GM10266 (cell line): ENCODE data around the gene ZCCHC2.

ENCODE experiments used
- DNase-seq: peaks from one replicate; pipeline ENCODE4 v3.0.0; 2012; ENCODE audit errors: extremely low spot score
- CTCF ChIP-seq: IDR thresholded peaks from 2 replicates; pipeline ENCODE4 v1.5.1; 2012; ENCODE audit warnings: mild to moderate bottlenecking, low read depth; ENCODE audit not compliant: control insufficient read depth, insufficient read depth; ENCODE audit errors: missing control alignments

Gene ZCCHC2

GRCh38 chr18:62555135-62555534 lies 32.3 kb downstream of the ZCCHC2 start:
- DNase-seq: no peak
- TF ChIP-seq CTCF: no peak

GRCh38 chr18:62556397-62556796 lies 33.6 kb downstream of the ZCCHC2 start:
- no peak for TF ChIP-seq CTCF
- no peak for DNase-seq

- DNase-seq: no peak
- TF ChIP-seq CTCF: no peak
These were observed 35.3 kb downstream of the ZCCHC2 start for GRCh38 chr18:62558015-62558663.

GRCh38 chr18:62564044-62564443 lies 41.2 kb downstream of the ZCCHC2 start:
- no peak for TF ChIP-seq CTCF
- no peak for DNase-seq

GRCh38 chr18:62566199-62566598 lies 43.4 kb downstream of the ZCCHC2 start:
- TF ChIP-seq CTCF: no peak
- DNase-seq: no peak

- DNase-seq: no peak
- TF ChIP-seq CTCF: no peak
These were observed 44.0 kb downstream of the ZCCHC2 start for GRCh38 chr18:62566818-62567217.

- DNase-seq: no peak
- no peak for TF ChIP-seq CTCF
These were observed 46.3 kb downstream of the ZCCHC2 start for GRCh38 chr18:62569081-62569655.
